GM18507 (cell line): ENCODE data around the gene RASGEF1C.
"Not testable (repeated sequence)": the region's sequence is repeated elsewhere in the genome, so short reads cannot be mapped to it uniquely, and the experiment has no call there.

Experiments used
- DNase-seq: peaks from one replicate; pipeline ENCODE4 v3.0.0; 2011; ENCODE audit warnings: low read depth; ENCODE audit not compliant: insufficient read length; ENCODE audit errors: extremely low spot score
- FAIRE-seq: peaks from 2 replicates; lab custom pipeline; 2011; peaks lifted over from hg19 to GRCh38; lab: Jason Lieb, UNC

RASGEF1C gene

DNA sequence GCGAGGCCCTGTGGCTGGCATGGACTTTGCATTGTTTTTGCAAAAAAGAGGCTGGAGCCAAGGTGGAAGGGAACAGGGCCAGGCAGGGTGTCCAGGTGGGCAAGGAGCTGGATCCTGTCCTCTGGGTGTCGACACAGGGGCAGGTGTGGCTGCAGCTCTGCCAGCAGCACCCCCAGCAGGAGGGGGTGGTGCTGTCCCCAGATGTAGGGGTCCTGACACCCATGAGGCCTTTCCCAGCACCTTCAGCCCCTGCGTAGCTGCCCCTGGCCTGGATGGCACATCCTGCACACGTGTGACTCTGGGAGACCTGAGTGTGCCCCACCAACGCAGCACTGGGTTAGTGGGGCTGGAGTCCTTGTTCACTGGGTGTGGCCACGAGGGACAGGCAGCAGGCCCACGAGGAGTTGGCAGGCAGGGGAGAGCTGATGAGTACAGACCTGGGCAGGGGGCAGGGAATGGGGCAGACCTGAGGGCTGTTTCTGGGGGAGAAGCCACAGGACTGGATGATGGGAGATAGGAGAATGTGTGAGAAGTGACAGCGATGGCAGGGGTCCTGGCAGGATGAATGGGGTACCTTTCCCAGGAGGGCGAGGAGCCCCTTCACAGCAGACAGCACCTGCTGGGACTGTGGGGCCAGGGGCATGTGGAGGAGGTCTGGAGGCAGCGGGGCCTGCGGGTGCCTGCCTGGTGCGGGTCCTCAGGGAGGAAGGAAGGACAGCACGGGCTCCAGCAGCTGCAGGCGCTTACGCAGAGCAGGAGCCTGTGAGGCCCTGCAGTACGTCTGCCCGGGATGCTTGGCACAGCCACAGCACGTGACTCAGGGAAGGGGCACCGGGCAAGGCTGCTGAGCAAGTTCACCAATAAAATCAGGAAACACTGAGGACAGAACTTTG lies 3.6 kb upstream of the RASGEF1C start:
- FAIRE-seq (no peak), DNase-seq (no peak)

DNA sequence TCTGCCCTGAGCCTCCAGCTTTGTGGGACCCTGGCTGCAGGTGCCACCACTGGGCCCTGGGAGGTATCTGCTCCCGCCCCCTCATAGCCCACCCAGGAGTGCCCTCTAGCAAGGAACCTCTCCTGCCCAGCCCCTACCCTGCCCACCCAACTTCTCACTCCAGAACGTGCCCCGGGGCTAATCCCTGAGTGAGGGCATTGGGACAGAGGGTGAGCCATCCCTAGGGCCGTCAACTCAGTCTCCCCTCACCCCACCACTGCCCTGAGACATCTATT lies 2.7 kb upstream of the RASGEF1C start:
- FAIRE-seq = no peak
- no peak for DNase-seq

DNA sequence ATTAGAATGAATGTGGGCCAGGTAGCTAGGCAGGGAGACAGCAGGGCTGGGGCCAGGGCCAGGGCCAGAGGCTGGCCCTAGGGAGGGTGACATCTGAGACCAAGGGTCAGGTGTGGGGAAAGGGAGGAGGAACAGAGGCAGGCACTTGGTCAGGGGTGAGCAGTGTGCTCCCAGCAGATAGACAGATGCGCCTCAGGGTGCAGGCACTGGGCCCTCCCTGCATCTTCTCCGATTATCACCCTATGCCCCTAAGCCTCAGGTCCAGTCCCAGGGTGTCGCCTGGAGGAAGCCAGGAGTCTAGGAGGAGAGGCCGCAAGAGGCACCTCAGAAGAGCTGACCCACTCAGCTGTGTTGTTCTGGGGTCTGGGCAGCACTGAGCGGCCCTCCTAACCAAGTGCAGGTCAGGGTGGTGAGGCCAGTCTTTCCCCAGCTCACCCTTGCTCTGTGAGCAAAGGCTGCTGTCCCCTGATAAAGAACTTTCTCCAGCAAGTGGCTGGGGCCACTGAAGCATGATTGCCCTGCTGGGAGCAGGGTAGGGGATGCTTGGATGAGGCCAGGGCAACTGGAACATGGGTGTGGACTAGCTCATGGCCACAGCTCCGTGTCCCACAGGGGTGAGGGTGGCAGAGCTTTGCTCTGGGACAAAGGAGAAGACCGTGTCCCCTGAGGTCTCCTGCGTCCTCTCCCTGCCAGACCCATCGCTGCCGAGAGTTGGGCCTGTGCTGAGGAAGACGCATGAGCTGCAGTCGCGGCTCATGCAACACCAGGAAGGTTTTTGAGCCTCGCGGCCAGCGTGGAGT lies 2.1 kb upstream of the RASGEF1C start:
- no peak for FAIRE-seq
- DNase-seq = no peak

DNA sequence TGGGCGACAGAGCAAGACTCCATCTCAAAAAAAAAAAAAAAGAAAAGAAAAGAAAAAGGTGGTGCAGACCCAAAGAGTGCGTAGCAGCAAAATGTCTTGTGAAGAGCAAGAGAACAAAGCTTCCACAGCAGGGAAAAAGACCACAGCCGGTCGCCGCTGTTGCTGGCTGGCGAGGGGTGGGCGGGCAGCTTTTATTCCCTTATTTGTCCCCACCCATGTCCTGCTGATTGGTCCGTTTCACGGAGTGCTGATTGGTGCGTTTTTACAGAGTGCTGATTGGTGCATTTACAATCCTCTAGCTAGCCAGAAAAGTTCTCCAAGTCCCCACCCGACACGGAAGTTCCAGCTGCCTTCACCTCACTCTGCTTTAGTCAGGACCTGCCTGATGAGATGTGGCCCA lies 1.1 kb upstream of the RASGEF1C start:
- not testable (repeated sequence) for FAIRE-seq, DNase-seq

DNA sequence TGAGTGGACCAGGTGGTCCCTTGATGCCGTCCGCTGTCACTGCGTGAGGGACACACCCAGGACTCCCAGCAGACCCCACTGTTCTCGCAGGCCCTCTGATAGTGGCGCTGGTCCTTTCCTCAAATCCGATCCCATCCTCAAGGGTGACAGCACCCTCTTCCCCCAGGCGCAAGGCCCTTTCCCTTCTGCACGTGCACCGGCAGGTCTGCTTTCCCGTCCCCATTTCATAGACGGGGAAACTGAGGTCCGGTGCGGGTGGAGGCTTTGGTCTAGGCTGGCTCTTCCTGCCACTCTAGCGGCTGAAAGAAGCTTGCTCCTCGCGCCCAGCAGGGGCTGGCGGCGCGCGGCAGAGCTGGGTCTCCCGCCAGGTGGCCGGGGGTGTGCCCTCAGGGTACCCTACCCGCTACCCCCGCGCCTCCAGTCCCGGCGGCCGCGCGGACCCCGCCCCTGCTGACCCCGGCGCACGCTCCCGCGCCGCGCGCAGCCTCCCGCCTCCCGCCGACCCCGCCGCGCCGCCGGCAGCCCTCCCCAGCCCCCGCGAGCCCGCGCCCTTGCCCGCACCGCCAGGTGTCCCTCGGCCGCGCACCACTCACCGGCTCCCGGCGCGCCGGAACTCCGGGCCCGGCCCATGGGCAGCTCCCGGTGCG lies 453 bp downstream of the RASGEF1C start:
- no peak for FAIRE-seq
- no peak for DNase-seq

DNA sequence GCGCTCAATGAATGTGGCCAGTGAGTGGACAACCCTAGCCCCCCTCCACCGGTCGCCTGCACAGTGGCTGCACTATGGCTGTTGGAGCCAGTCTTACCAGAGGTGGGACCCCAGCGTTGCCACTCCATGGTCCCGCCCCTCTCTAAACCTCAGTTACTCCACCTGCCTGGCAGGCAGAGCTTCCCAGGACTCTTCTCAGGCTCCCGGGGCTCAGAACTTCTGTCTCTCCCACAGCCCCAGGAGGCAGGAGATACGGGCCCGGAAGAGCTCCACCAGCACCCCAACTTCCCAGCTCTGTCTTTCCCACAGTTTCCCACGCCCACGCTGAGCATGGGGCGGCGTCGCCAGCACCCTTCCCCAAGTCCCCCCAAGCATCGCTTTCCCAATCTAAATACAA lies 975 bp downstream of the RASGEF1C start:
- FAIRE-seq = no peak
- no peak for DNase-seq

DNA sequence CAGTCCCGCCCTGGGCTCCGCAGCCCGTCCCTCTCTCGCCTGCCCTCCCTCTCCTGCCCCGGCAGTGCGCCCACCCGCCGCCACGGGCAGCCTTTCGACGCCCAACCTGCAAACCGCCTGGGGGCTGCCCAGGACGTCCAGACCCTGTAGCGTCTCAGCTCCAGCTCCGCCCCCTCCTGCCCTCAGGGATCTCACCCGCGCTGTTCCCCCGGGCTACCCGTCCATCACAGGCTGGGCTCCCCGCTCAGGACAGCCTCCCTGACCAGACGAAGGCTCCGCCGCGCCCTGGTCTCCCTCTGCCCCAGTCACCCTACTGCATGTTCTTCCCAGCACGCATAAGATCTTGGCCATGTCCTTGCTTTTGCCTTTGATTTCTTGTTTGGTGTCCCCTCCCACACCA lies 1.4 kb downstream of the RASGEF1C start:
- DNase-seq (no peak), FAIRE-seq (no peak)

DNA sequence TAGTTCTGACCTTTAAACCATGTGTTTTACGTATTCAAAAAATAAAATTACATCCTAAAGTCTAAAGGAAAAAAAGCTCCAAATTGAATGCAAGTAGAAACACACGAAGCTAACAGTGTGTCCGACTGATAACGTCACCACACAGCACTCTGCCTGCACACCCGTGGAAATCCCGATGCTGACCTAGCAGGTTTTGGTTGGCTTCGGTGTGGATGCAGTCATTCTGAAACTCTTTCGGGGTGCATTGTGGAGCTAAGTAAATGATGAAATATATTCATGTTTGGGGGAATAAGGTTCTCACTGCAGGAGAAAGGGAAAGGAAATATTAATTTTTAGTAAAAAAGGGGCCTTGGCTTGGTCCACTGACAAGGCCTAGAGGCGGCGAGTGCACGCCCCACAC lies 2.0 kb downstream of the RASGEF1C start:
- DNase-seq = no peak
- no peak for FAIRE-seq

DNA sequence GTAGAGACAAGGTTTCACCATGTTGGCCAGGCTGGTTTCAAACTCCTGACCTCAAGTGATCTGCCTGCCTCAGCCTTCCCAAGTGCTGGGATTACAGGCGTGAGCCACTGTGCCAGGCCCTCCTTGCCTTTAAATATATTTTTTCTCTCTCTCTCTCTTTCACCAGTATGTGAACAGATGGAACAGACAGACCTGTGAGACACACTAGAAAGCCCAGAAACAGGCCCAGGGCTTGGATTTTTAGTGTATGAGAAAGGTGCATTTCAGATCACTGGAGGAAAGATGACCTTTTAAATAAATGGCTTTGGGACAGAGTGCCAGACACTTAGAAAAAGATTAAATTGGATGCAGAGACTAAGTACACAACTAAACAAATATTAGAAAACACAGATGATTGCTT lies 3.1 kb downstream of the RASGEF1C start:
- DNase-seq = no peak
- no peak for FAIRE-seq

DNA sequence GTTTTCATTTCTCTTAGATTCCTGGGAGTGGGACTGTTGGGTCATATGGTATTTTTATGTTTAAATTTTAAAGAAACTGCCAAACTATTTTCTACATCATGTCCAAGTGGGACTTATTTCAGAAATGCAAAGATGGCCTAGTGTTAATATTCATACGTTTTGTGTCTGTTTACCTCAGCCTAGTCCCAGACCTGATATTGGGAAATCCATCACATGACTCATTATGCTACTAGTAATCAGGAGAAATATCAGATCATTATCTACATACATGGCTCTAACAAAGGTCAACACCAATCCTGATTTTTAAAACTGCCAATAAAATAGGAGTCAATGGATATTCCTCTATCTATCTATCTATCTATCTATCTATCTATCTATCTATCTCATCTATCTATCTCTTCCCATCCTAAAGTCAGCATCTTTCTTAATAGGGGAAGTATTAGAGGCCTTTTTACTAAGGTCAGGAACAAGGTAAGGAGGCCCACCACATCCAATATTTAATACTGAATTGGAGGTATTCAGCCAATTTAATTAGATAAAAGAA lies 4.7 kb downstream of the RASGEF1C start:
- DNase-seq (no peak), FAIRE-seq (no peak)

DNA sequence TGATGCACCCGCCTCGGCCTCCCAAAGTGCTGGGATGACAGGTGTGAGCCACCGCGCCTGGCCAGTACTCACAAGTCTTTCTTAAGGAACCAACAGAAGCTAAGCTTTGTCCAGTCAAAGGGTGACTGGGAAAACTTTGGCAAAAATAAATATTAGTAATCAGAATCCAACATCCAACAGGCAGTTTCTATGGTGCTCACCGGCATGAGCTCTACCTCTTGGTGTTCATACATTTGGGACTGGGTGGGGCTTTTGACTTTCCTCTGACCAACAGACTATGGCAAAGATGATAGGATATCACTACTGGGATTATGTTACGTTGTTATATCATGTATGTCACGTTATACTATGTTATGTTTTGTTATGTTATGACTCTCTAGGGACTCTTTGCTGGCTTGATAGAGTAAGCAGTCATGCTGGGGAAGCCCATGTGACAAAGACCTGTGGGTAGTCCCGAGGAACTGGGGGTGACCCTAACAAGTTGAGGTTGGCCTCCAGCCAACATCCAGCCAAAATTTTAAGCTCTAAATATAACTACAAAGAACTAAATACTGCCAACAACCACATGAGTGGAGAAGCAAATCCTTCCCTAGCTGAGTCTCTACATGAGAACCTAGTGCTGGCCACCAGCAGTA lies 6.0 kb downstream of the RASGEF1C start:
- DNase-seq (no peak), FAIRE-seq (no peak)

DNA sequence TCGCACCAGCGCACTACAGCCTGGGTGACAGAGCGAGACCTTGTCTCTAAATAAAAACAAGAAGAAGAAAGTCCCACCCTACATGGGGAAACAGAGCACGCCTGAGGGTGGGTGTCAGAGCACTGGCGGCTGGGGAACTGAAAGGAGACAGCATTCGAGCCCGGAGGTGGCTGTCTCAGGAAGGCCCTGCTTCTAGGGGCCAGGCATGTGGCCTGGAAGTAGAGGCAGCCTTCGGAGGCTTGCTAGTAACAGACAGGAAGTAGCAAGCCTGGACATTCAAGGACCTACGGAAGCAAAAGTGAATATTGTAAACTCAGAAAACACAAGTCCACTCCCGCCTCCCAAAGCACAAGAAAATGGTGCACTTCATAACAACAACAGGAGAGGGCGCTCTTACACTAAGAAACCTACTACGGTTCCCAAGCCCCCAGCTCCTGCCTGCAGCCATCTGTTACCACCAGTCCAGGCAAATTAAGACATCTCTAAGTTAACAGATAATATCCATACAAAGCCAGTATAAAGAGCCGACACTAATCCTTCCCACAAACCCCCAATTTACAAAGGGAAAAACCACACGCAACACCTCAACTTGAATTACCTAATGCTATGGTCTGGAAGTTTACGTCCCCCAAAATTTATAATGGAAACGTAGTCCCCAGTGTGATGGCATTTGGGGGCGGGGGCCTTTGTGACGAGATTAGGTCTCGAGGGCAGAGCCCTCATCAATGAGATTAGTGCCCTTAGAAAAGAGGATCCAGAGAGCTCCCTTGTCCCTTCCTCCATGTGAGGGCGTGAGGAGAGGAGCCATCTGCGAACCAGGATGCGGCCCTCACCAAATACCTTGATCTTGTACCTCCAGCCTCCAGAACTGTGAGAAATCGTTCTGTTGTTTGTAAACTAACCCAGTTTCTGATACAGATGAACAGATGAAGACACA lies 7.7 kb downstream of the RASGEF1C start:
- FAIRE-seq = no peak
- DNase-seq = no peak

DNA sequence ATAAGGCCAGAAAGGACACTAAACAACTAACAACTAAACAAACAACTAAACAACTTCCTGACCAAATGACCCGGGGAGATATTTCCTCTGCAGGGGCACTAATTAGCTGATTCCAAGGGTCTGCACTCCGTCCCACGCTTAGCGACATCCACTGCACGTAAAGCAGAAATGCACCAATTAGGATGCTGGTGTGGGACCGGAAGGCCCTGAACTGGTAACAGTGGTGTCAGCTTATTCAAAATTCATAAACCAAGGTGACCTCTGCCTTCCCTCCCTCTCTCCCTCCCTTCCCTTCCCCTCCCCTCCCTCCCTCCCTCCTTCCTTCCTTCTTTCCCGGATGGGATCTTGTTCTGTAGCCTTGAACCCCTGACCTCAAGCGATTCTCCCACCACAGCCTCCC lies 9.6 kb downstream of the RASGEF1C start:
- DNase-seq (no peak), FAIRE-seq (no peak)

DNA sequence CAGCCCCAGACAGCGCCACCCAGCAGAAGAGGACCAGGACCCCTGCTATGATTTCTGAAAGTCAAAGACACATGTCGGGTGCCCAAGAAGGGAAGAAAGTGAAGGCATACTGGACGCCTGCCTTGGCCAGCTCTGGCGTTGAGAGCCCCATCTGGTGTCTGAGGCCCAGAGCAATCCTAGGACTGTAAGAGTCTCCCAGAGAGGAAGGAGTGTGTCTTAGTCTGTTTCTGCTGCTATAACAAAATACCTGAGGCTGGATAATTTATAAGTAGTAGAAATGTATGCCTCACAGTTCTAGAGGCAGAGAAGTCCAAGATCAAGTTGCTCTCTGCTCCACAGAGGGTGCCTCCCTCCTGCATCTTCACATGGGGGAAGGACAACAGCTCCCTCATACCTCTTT lies 10.8 kb downstream of the RASGEF1C start:
- FAIRE-seq (no peak), DNase-seq (no peak)

DNA sequence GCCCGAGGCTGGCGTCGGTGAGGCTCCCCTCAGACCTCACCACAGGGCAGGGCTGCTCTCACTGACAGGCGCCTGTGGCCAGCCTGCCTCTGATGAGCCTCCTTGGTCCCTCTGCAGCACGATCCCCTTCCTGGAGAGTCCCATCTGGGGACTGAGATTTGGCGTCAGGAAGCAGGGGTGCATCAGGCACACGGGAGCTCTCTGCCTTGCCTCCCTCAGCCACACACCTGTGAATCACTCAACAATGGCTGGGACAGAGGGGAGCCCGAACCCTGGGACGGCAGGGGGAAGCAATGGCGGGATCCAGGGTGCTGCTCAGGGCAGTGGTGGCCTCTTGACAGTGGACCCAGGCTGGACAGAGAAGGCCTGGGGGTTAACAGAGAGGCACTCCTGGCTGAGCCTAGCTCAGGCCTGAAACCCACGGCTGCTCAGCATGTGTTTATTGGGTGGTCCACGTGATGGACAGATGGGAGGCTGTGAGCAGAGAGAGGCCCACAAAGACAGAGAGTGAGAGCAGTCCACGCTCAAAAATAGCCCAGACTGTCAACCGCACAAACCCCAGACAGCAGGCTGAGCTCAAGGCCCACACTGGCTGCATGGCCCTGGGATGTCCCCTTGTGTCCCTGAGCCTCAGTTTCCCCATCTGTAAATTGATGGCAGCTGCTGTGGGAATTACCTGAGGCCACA lies 11.9 kb downstream of the RASGEF1C start:
- FAIRE-seq (no peak), DNase-seq (no peak)

DNA sequence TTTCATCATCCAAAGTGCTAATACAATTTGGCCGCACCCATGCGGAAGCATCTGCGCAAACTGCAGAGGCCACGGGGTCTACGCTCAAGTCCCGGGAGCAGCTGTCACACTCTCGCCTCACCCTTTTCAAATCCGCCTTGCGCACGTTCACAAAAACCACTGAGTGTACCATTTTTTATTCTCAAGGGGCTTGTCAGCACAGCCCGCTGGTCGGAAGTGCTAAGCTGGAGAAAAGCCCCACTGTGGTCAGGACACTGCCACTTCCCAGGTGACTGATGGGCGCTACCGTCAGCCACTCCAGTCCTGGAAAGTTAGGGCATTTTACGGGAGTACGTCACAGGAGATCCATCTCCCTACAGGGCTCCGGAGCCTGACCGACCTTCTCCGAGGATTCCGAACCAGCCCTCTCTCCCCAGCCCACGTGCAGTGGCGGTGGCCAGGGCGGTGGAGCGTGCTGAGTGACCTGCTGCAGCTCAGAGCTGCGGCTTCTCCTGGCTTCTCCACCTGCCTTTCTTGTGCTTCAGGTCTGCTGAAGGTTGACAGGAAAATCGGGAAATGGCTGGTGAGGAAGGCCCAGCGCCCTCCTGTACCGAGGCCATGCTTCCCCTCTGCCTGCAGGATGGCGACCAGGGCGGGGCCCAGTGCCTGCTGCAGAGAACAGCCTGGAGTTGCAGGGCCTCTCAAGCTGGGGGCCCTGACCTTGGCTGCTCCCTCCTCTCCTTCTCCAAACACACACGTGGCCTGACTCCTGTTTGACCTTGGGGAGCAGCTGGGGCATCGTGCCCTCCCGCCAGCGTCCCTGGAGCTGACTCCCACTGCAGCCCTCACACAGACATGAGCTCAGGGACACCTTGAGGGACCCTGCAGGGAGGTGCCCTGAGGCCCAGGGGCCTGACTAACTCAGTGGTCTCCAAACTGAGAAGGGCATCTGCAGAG lies 14.3 kb downstream of the RASGEF1C start:
- FAIRE-seq (no peak), DNase-seq (no peak)

DNA sequence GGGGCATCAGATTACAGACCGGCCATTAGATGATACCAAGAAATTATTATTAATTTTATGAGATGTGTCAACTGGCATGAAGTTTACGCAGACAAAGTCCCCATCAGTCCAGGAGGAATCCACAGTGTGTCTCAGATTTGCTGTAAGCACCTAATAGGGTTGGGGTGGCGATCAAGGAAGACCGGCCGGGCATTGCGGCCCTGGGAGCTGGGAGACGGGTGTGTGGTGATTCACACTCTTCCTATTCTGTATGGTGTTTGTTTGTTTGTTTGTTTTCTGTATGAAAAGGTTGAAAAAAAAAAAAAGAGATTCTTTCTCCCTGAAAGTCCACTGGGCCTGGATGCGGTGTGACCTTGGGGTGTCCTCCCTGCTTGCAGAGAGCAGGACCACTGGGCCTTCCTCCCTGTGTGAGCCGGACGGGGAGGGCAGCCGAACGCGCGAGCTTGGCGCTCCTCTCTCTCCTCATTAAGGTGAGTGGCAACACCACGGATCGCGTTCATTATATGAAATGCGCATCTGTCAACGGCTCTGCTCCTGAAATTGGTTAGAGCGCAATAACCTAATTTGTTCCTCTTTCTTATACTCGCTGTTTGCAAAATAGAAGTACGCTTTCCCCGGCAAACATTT lies 15.1 kb downstream of the RASGEF1C start:
- FAIRE-seq = no peak
- DNase-seq = no peak
